Heart left ventricle (tissue), 16 donors: ENCODE measurements around the gene ELOVL3. TPM values are rescaled to one million over a fixed set of nuclear protein-coding genes. Genes with fewer than 3 reads are reported as not detected.

Experiments
- ATAC-seq, 4 donors: fragments of 200-7000 bp; cut with Tn5 transposase; one replicate each; pipeline ENCODE4 v1.9.1; 2020 to 2022; ENCODE audit warnings: moderate library complexity in 4 of 4, mild to moderate bottlenecking in 3 of 4, moderate number of reproducible peaks in 1 of 4
- DNase-seq, 5 donors: peaks; one replicate each; pipeline ENCODE4 v3.0.0-alpha.2; 2020
- H3K27ac ChIP-seq, 12 donors: fragments of 200-600 bp; sonication (generic) in 4 of 12; one replicate each; pipeline versions ENCODE4 v1.5.0 to v1.8.0; 2016 to 2022; ENCODE audit warnings: mild to moderate bottlenecking in 2 of 12
- H3K27me3 ChIP-seq, 9 donors: fragments of 200-600 bp; sonication (generic) in 2 of 9; one replicate each; pipeline versions ENCODE4 v1.5.1 to v1.8.0; 2016 to 2022; ENCODE audit warnings: mild to moderate bottlenecking in 3 of 9
- H3K36me3 ChIP-seq, 9 donors: fragments of 200-600 bp; sonication (generic) in 2 of 9; one replicate each; pipeline versions ENCODE4 v1.5.0 to v1.8.0; 2018 to 2022; ENCODE audit warnings: mild to moderate bottlenecking in 2 of 9
- H3K4me1 ChIP-seq, 12 donors: fragments of 200-600 bp; sonication (generic) in 4 of 12; one replicate each; pipeline versions ENCODE4 v1.5.0 to v1.8.0; 2016 to 2022; ENCODE audit warnings: mild to moderate bottlenecking in 3 of 12
- H3K4me3 ChIP-seq, 12 donors: fragments of 200-600 bp; sonication (generic) in 4 of 12; one replicate each; pipeline versions ENCODE4 v1.5.0 to v1.8.0; 2017 to 2022; ENCODE audit warnings: mild to moderate bottlenecking in 9 of 12, moderate library complexity in 4 of 12
- H3K9me3 ChIP-seq, 12 donors: fragments of 200-600 bp; sonication (generic) in 4 of 12; one replicate each; pipeline versions ENCODE4 v1.5.0 to v1.8.0; 2016 to 2022; ENCODE audit warnings: mild to moderate bottlenecking in 1 of 12
- POLR2A ChIP-seq, 2 donors: fragments of 450-650 bp; IDR thresholded peaks; one replicate each; pipeline ENCODE4 v1.6.1; 2017; ENCODE audit warnings: antibody characterized with exemption in 2 of 2, mild to moderate bottlenecking in 2 of 2, moderate library complexity in 2 of 2
- intact Hi-C, 10 donors: fragments of 100-400 bp; cut with DNase I; formaldehyde crosslinking; loops; one replicate each; pipeline versions ENCODE4 v1.11.1 to v1.14.2; 2022
- polyA plus RNA-seq, 2 donors: library from polyadenylated mRNA; stranded (reverse); fragments of 200-250 nt; gene quantifications; one replicate each; pipeline ENCODE4 v1.2.3, GENCODE V29; 2013
- total RNA-seq, 9 donors: library from RNA; depleted of rRNA in 2 of 9; stranded (reverse); fragments of >200 nt in 2 of 9; fragmentation: NEBNext Ultra II Directional in 3 of 9; extraction: Animal tissue kit (Norgen Biotek cat#: 25700) in 3 of 9; gene quantifications; one replicate each; pipeline versions ENCODE4 v1.1.0 to v1.2.4, GENCODE V29; 2016 to 2023
- TF ChIP-seq, protein P1 (sequence below), 12 donors: fragments of 200-600 bp; sonication (generic) in 4 of 12; IDR thresholded peaks; one replicate each; pipeline versions ENCODE4 v1.5.0 to v1.8.0; 2018 to 2022; ENCODE audit warnings: antibody characterized with exemption in 12 of 12, mild to moderate bottlenecking in 5 of 12
- donor health status: ischemic (EF 13 %, LVEDD 7.1; RV severe dilation, severe dysfunction).
- donor health status: healthy with polysubstance abuse.
- donor health status: DM: no; HTN: yes; CAD: no.
- donor health status: DM: no; HTN: no; CAD: no.
- donor health status: ischemic (EF 25% LVEDD 6.9; RV normal size, moderate dysfunction).
- donor health status: ischemic (EF 25% LVEDD 5.7; RV mildly dilated, moderate dysfunction).
- donor health status: healthy.
- donor health status: DM: yes; HTN: yes; CAD: no.
- donor health status: ischemic (EF 35%, LVEDD 5.7; RV mildly dilated, moderate dysfunction).
- donor health status: nonischemic (EF 11% LVEDD 7.7; RV severe dilation, severe dysfunction).
- donor health status: DM: yes; HTN: yes; CAD: no.
- donor health status: PGD.
- donor health status: ischemic (EF 29% LVEDD 5.4; RV normal size, mild dysfunction).
- donor health status: nonischemic (EF 23%, LVEDD 6.1; RV moderate dilation, normal function).

Gene ELOVL3
- total and polyA plus RNA-seq, 11 donors, result 0.17 to 0.25 (median 0.20) TPM; not detected in 8

DNA sequence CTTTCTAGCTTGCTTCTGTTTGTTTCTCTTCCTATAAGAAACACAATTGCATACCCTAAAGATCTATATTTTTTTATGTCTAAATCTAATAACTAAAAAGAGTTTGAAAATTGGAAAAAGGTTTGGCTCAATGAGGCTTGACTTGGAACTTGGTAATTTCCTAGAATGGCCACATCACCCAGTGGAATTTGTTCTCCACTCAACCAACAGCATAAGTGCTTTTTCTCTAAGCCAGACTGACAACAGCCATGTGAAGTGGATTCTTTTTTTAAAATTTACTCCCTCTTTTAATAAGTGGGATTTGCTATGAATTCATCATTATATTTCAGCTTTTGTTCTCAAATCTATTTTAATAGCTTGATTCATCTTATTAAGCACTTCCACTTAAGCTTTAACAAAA, 53.0 kb downstream of the ELOVL3 start:
- TF ChIP-seq, protein P1, sequence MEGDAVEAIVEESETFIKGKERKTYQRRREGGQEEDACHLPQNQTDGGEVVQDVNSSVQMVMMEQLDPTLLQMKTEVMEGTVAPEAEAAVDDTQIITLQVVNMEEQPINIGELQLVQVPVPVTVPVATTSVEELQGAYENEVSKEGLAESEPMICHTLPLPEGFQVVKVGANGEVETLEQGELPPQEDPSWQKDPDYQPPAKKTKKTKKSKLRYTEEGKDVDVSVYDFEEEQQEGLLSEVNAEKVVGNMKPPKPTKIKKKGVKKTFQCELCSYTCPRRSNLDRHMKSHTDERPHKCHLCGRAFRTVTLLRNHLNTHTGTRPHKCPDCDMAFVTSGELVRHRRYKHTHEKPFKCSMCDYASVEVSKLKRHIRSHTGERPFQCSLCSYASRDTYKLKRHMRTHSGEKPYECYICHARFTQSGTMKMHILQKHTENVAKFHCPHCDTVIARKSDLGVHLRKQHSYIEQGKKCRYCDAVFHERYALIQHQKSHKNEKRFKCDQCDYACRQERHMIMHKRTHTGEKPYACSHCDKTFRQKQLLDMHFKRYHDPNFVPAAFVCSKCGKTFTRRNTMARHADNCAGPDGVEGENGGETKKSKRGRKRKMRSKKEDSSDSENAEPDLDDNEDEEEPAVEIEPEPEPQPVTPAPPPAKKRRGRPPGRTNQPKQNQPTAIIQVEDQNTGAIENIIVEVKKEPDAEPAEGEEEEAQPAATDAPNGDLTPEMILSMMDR (IDR thresholded peaks at IDR 0.05), result no peak
- no peak for TF ChIP-seq POLR2A (IDR thresholded peaks at IDR 0.05)

More for the DNA sequence above, 53.0 kb downstream of the ELOVL3 start:
- no peak overlapping the region for H3K4me3 ChIP-seq
- peaks cover 0 to 67% (median 51%) of the 10 kb centered on the region in 12 donors for H3K4me1 ChIP-seq
- ATAC-seq, result no peak
- DNase-seq, result no peak
- H3K9me3 ChIP-seq, result no peaks in the 10 kb centered on the region
- H3K27ac ChIP-seq, result peak overlapping the region in 9 of 12 donors; percentile 78 to 93 (median 86)
- no peaks in the 10 kb centered on the region for H3K27me3 ChIP-seq
- peaks cover 0 to 13% (median 3%) of the 10 kb centered on the region in 9 donors for H3K36me3 ChIP-seq
- intact Hi-C loops, result no loop called here

Other genes starting within 250 kb of the ELOVL3 start
- 10 to 100 TPM; 28.5 to 84.2 (median 45.4) TPM for gene ARMH3, start 170.1 kb upstream of the ELOVL3 start, total RNA-seq
- gene ARMH3, start 170.1 kb upstream of the ELOVL3 start, polyA plus RNA-seq, result 10 to 100 TPM; 33.4 to 43.9 TPM
- 10 to 100 TPM in 6 of 9 donors, 1 to 10 TPM in 3; 7.8 to 23.1 (median 12.4) TPM for gene HPS6, start 160.9 kb upstream of the ELOVL3 start, total RNA-seq
- 10 to 100 TPM in 1 of 2 donors, 1 to 10 TPM in 1; 7.6 to 12.9 TPM for gene HPS6, start 160.9 kb upstream of the ELOVL3 start, polyA plus RNA-seq
- gene LDB1, start 105.9 kb upstream of the ELOVL3 start, total RNA-seq, result 10 to 100 TPM; 38.7 to 63.2 (median 53.5) TPM
- 10 to 100 TPM; 29.5 to 39.4 TPM for gene LDB1, start 105.9 kb upstream of the ELOVL3 start, polyA plus RNA-seq
- 10 to 100 TPM in 8 of 9 donors, 1 to 10 TPM in 1; 10.0 to 21.5 (median 14.9) TPM for gene PPRC1, start 93.3 kb upstream of the ELOVL3 start, total RNA-seq
- 10 to 100 TPM; 10.7 to 17.9 TPM for gene PPRC1, start 93.3 kb upstream of the ELOVL3 start, polyA plus RNA-seq
- gene NOLC1, start 73.9 kb upstream of the ELOVL3 start, total RNA-seq, result 10 to 100 TPM; 24.0 to 67.5 (median 29.0) TPM
- 10 to 100 TPM; 10.1 to 37.5 TPM for gene NOLC1, start 73.9 kb upstream of the ELOVL3 start, polyA plus RNA-seq
- gene PITX3, start 15.2 kb downstream of the ELOVL3 start, total RNA-seq, result 1 to 10 TPM in 6 of 9 donors, under 1 TPM in 3; 0.18 to 3.3 (median 1.3) TPM
- gene PITX3, start 15.2 kb downstream of the ELOVL3 start, polyA plus RNA-seq, result 1 to 10 TPM; 1.2 to 9.5 TPM
- gene GBF1, start 19.2 kb downstream of the ELOVL3 start, total RNA-seq, result 10 to 100 TPM; 39.9 to 70.0 (median 48.3) TPM
- 10 to 100 TPM; 15.5 to 46.3 TPM for gene GBF1, start 19.2 kb downstream of the ELOVL3 start, polyA plus RNA-seq
- 10 to 100 TPM in 8 of 9 donors, 1 to 10 TPM in 1; 9.6 to 50.4 (median 17.2) TPM for gene NFKB2, start 169.4 kb downstream of the ELOVL3 start, total RNA-seq
- 10 to 100 TPM in 1 of 2 donors, 1 to 10 TPM in 1; 9.6 to 20.1 TPM for gene NFKB2, start 169.4 kb downstream of the ELOVL3 start, polyA plus RNA-seq
- 1 to 10 TPM in 4 of 9 donors, under 1 TPM in 5; 0.34 to 1.7 (median 0.86) TPM for gene PSD, start 192.5 kb downstream of the ELOVL3 start, total RNA-seq
- gene PSD, start 192.5 kb downstream of the ELOVL3 start, polyA plus RNA-seq, result under 1 TPM; 0.14 to 0.76 TPM
- gene FBXL15, start 194.5 kb downstream of the ELOVL3 start, total RNA-seq, result 10 to 100 TPM in 6 of 9 donors, 1 to 10 TPM in 3; 6.6 to 13.9 (median 10.2) TPM
- gene FBXL15, start 194.5 kb downstream of the ELOVL3 start, polyA plus RNA-seq, result 10 to 100 TPM in 1 of 2 donors, 1 to 10 TPM in 1; 9.9 to 20.0 TPM
- 100 to 1,000 TPM in 1 of 9 donors, 10 to 100 TPM in 8; 62.0 to 107 (median 79.2) TPM for gene CUEDC2, start 206.3 kb downstream of the ELOVL3 start, total RNA-seq
- gene CUEDC2, start 206.3 kb downstream of the ELOVL3 start, polyA plus RNA-seq, result 10 to 100 TPM; 73.4 to 81.2 TPM
- gene C10orf95, start 225.2 kb downstream of the ELOVL3 start, total RNA-seq, result under 1 TPM in 2 of 9 donors, not detected in 7; 0.18 to 0.21 TPM
- not detected for gene C10orf95, start 225.2 kb downstream of the ELOVL3 start, polyA plus RNA-seq